IMR-90 (cell line): ENCODE data around the gene SEC11C. TPM values are rescaled to one million over a fixed set of nuclear protein-coding genes. Genes with fewer than 3 reads are reported as not detected.

Source experiments
- ATAC-seq: fragments of 200-7000 bp; cut with Tn5 transposase; 2 replicates; pipeline ENCODE4 v1.9.1; 2020; ENCODE audit warnings: low read depth, mild to moderate bottlenecking, moderate library complexity
- BruUV-seq: library from RNA; stranded (reverse); fragments of 400-500 nt; replicated peaks from 2 replicates; lab custom pipeline; 2021; lab: Mats Ljungman, UMichigan
- CTCF ChIA-PET: fragments of 300-600 bp; formaldehyde crosslinking; extraction: SDS; loops from one replicate; lab custom pipeline; 2021; ENCODE audit warnings: antibody characterized with exemption; lab: Yijun Ruan, JAX
- POLR2A ChIA-PET: fragments of 300-600 bp; sonication (Branson Sonifier 250); formaldehyde crosslinking; loops from one replicate; lab custom pipeline; 2022; ENCODE audit warnings: antibody characterized with exemption; ENCODE audit not compliant: unreplicated experiment; lab: Charles Lee
- DNase-seq: peaks from one replicate; pipeline ENCODE4 v3.0.0; 2013
- H2AFZ ChIP-seq: replicated peaks from 2 replicates; pipeline ENCODE3; 2013; ENCODE audit warnings: low read length, mild to moderate bottlenecking; ENCODE audit not compliant: poor library complexity
- H2AK5ac ChIP-seq: 2 replicates; pipeline ENCODE4 v1.6.1; 2013; ENCODE audit warnings: low read depth, low read length, inconsistent platforms
- H2AK9ac ChIP-seq: replicated peaks from 2 replicates; pipeline ENCODE3; 2013; ENCODE audit warnings: mild to moderate bottlenecking, low read depth, low read length, moderate library complexity; ENCODE audit not compliant: poor library complexity
- H2BK120ac ChIP-seq: 2 replicates; pipeline ENCODE4 v1.6.1; 2013; ENCODE audit warnings: low read depth, low read length, inconsistent platforms
- H2BK15ac ChIP-seq: 3 replicates; pipeline ENCODE4 v1.6.1; 2013; ENCODE audit warnings: low read depth, low read length, inconsistent platforms
- H2BK20ac ChIP-seq: 2 replicates; pipeline ENCODE4 v1.6.1; 2013; ENCODE audit warnings: low read depth, mild to moderate bottlenecking, inconsistent platforms, low read length, moderate library complexity
- H2BK5ac ChIP-seq: 2 replicates; pipeline ENCODE4 v1.6.1; 2013; ENCODE audit warnings: mild to moderate bottlenecking, low read depth, low read length, inconsistent platforms; ENCODE audit not compliant: poor library complexity, severe bottlenecking
- H3K14ac ChIP-seq: replicated peaks from 2 replicates; pipeline ENCODE4 v1.6.1; 2013; ENCODE audit warnings: low read depth, low read length, inconsistent platforms
- H3K18ac ChIP-seq: 2 replicates; pipeline ENCODE4 v1.6.1; 2013; ENCODE audit warnings: low read depth, low read length, control low read depth
- H3K23ac ChIP-seq: 2 replicates; pipeline ENCODE4 v1.6.1; 2013; ENCODE audit warnings: low read depth, low read length, inconsistent platforms
- H3K27ac ChIP-seq: 2 replicates; pipeline ENCODE4 v1.5.1; 2013; ENCODE audit warnings: mild to moderate bottlenecking, control low read depth, low read length; ENCODE audit not compliant: insufficient read depth
- H3K27me3 ChIP-seq: 2 replicates; pipeline ENCODE4 v1.6.1; 2013; ENCODE audit warnings: low read length; ENCODE audit not compliant: control insufficient read depth, insufficient read depth
- H3K36me3 ChIP-seq: 2 replicates; pipeline ENCODE4 v1.6.1; 2013; ENCODE audit warnings: low read length, mixed read lengths; ENCODE audit not compliant: control insufficient read depth, insufficient read depth
- H3K4ac ChIP-seq: 2 replicates; pipeline ENCODE4 v1.6.1; 2013; ENCODE audit warnings: low read depth, low read length, inconsistent platforms
- H3K4me1 ChIP-seq: 2 replicates; pipeline ENCODE4 v1.6.1; 2013; ENCODE audit warnings: low read length, mixed read lengths; ENCODE audit not compliant: control insufficient read depth, insufficient read depth
- H3K4me2 ChIP-seq: 2 replicates; pipeline ENCODE4 v1.6.1; 2013; ENCODE audit warnings: low read depth, mild to moderate bottlenecking, control low read depth, low read length, moderate library complexity
- H3K4me3 ChIP-seq: 2 replicates; pipeline ENCODE4 v1.5.1; 2013; ENCODE audit warnings: low read depth, mild to moderate bottlenecking, control low read depth, low read length, moderate library complexity; ENCODE audit not compliant: insufficient read depth
- H3K56ac ChIP-seq: 2 replicates; pipeline ENCODE4 v1.6.1; 2013; ENCODE audit warnings: low read length, inconsistent platforms; ENCODE audit not compliant: insufficient read depth; ENCODE audit errors: extremely low read depth
- H3K79me1 ChIP-seq, 2 experiments: 2 replicates each; pipeline ENCODE4 v1.6.1; 2013; ENCODE audit warnings: low read length in 2 of 2, inconsistent platforms in 1 of 2, low read depth in 1 of 2
- H3K9ac ChIP-seq: 2 replicates; pipeline ENCODE4 v1.6.1; 2013; ENCODE audit warnings: low read depth, low read length, control low read depth
- H3K9me1 ChIP-seq: 2 replicates; pipeline ENCODE4 v1.6.1; 2013; ENCODE audit warnings: low read length, inconsistent platforms; ENCODE audit not compliant: insufficient read depth
- H3K9me3 ChIP-seq: 2 replicates; pipeline ENCODE4 v1.6.1; 2013; ENCODE audit warnings: low read length; ENCODE audit not compliant: control insufficient read depth, insufficient read depth
- H4K20me1 ChIP-seq: 2 replicates; pipeline ENCODE4 v1.6.1; 2013; ENCODE audit warnings: low read length, inconsistent platforms; ENCODE audit not compliant: insufficient read depth
- H4K5ac ChIP-seq: 2 replicates; pipeline ENCODE4 v1.6.1; 2013; ENCODE audit warnings: mild to moderate bottlenecking, low read depth, low read length, control low read depth
- H4K8ac ChIP-seq, 2 experiments: 2 replicates each; pipeline ENCODE4 v1.6.1; 2013; ENCODE audit warnings: low read depth in 2 of 2, low read length in 2 of 2, control low read depth in 1 of 2, inconsistent platforms in 1 of 2
- H4K91ac ChIP-seq: 2 replicates; pipeline ENCODE4 v1.6.1; 2013; ENCODE audit warnings: low read depth, low read length, inconsistent platforms; ENCODE audit not compliant: insufficient read depth
- BHLHE40 ChIP-seq: fragments of 150-350 bp; IDR thresholded peaks from 2 replicates; pipeline ENCODE4 v1.6.1; 2016; ENCODE audit warnings: mild to moderate bottlenecking, low read depth, low read length
- FOS ChIP-seq: fragments of 150-350 bp; IDR thresholded peaks from 2 replicates; pipeline ENCODE4 v1.6.1; 2016; ENCODE audit warnings: low read depth, low read length
- MAFK ChIP-seq: IDR thresholded peaks from 2 replicates; pipeline ENCODE4 v1.6.1; 2012; ENCODE audit warnings: low read depth, low read length, improper control_type of control experiment
- MAZ ChIP-seq: IDR thresholded peaks from 2 replicates; pipeline ENCODE4 v1.6.1; 2012; ENCODE audit warnings: low read depth, mild to moderate bottlenecking, low read length, improper control_type of control experiment, moderate library complexity, borderline replicate concordance
- POLR2A ChIP-seq: IDR thresholded peaks from 2 replicates; pipeline ENCODE4 v1.6.1; 2012; ENCODE audit warnings: mild to moderate bottlenecking, low read depth, low read length
- WGBS, 2 experiments: methylation state at CpG; one replicate each; pipeline versions ENCODE4 v1.1.5 to v1.1.7; 2013; ENCODE audit warnings: missing lambda C conversion rate in 2 of 2; ENCODE audit not compliant: insufficient read length in 1 of 2; ENCODE audit errors: extremely low coverage in 2 of 2; 5-methylcytosine and 5-hydroxymethylcytosine counted together
- dilution Hi-C: fragments of 300-500 bp; cut with HindIII; formaldehyde crosslinking; loops from one replicate; pipeline ENCODE4 v1.14.3; 2018; ENCODE audit warnings: low sequenced_read_pairs; ENCODE audit not compliant: unreplicated experiment
- in situ Hi-C: fragments of 300-500 bp; cut with MboI; formaldehyde crosslinking; loops from 3 replicates; pipeline ENCODE4 v1.14.3; 2019; ENCODE audit warnings: low sequenced_read_pairs, inconsistent platforms, mixed read lengths
- intact Hi-C: fragments of 100-400 bp; cut with micrococcal nuclease; formaldehyde crosslinking; loops from 2 replicates; pipeline ENCODE4 v1.10.0; 2022
- polyA plus RNA-seq, 3 experiments: library from polyadenylated mRNA; depleted of rRNA; stranded (reverse); fragments of >200 nt; gene quantifications; 2 replicates each; pipeline ENCODE4 v1.2.3, GENCODE V29; 2012; ENCODE audit warnings: low replicate concordance in 1 of 3
- total RNA-seq: library from RNA; depleted of rRNA; stranded (reverse); fragments of >200 nt; gene quantifications from 2 replicates; pipeline ENCODE4 v1.2.3, GENCODE V29; 2012
- TF ChIP-seq, protein P1 (sequence below): fragments of 150-350 bp; IDR thresholded peaks from 2 replicates; pipeline ENCODE4 v1.6.1; 2017; ENCODE audit warnings: mild to moderate bottlenecking, antibody characterized with exemption, low read length, low read depth

SEC11C gene
- total and polyA plus RNA-seq, 2 of the 4 experiments (the other 2 are of a cell fraction): 10.6 to 11.9 TPM

- H3K56ac ChIP-seq: no peak overlapping the region
- intact Hi-C loops (no loop called here), in situ Hi-C loops (no loop called here), dilution Hi-C loops (no loop called here)
- no peak overlapping the region for H4K91ac ChIP-seq
- DNase-seq (no peak), ATAC-seq (no peak)
- H2AK9ac ChIP-seq: no peak overlapping the region
- H3K23ac ChIP-seq: no peak overlapping the region
- POLR2A ChIA-PET: no interaction called here
- H3K4me1 ChIP-seq: peaks cover 3% of the 10 kb centered on the region; the same call in 1 of the 2 replicates
- H3K9ac ChIP-seq: no peak overlapping the region
- H3K27me3 ChIP-seq: no peaks in the 10 kb centered on the region
- no peak overlapping the region for H2BK15ac ChIP-seq
- no peaks in the 10 kb centered on the region for H3K36me3 ChIP-seq
- H3K27ac ChIP-seq: no peak overlapping the region
- H2BK5ac ChIP-seq: no peak overlapping the region
- BruUV-seq: no TSS peak
- H4K20me1 ChIP-seq: no peaks in the 10 kb centered on the region
- CTCF ChIA-PET: no interaction called here
- no peak overlapping the region for H2AK5ac ChIP-seq
- WGBS, 2 experiments: no CpG with 5 or more reads among the region's 3 CpGs
- no peaks in the 10 kb centered on the region for H3K9me3 ChIP-seq
- no peaks in the 10 kb centered on the region for H3K9me1 ChIP-seq
- no peak overlapping the region for H2BK120ac ChIP-seq
- no peak overlapping the region for H3K4me3 ChIP-seq
- H2BK20ac ChIP-seq: no peak overlapping the region
- H4K8ac ChIP-seq: no peak overlapping the region
- no peak overlapping the region for H3K4ac ChIP-seq
- TF ChIP-seq FOS (no peak), POLR2A (no peak), MAZ (no peak), BHLHE40 (no peak), MAFK (no peak)
- TF ChIP-seq, protein P1, sequence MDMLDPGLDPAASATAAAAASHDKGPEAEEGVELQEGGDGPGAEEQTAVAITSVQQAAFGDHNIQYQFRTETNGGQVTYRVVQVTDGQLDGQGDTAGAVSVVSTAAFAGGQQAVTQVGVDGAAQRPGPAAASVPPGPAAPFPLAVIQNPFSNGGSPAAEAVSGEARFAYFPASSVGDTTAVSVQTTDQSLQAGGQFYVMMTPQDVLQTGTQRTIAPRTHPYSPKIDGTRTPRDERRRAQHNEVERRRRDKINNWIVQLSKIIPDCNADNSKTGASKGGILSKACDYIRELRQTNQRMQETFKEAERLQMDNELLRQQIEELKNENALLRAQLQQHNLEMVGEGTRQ: no peak
- no peak overlapping the region for H3K14ac ChIP-seq
- no peak overlapping the region for H4K5ac ChIP-seq
- no peaks in the 10 kb centered on the region for H3K79me1 ChIP-seq
- H2AFZ ChIP-seq: no peak overlapping the region
- H3K4me2 ChIP-seq: no peak overlapping the region
- no peak overlapping the region for H3K18ac ChIP-seq
Measured at GRCh38 chr18:59159265-59159664, 19.6 kb downstream of the SEC11C start.
